ENCODE measurements around the gene GABRG3.

DNA sequence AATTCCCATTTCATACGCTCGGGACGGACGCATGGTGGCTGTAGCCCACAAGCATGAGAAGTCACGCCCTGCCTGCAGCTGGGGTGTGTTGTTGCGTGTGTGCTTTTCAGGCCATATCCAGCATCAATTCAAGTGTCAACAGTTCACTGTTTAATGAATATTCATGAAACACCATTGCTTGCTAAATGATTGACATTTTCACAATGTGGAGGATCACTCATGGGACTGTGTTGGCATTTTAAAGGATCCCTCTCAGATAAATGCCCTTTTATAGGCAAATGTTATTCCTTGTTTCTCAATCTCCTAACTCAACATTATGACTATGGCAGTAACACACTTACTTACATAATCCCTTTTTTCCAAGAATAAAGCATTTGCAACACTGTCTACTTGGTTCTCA lies 511.3 kb downstream of the GABRG3 start:
- TF ChIP-seq, protein P1, sequence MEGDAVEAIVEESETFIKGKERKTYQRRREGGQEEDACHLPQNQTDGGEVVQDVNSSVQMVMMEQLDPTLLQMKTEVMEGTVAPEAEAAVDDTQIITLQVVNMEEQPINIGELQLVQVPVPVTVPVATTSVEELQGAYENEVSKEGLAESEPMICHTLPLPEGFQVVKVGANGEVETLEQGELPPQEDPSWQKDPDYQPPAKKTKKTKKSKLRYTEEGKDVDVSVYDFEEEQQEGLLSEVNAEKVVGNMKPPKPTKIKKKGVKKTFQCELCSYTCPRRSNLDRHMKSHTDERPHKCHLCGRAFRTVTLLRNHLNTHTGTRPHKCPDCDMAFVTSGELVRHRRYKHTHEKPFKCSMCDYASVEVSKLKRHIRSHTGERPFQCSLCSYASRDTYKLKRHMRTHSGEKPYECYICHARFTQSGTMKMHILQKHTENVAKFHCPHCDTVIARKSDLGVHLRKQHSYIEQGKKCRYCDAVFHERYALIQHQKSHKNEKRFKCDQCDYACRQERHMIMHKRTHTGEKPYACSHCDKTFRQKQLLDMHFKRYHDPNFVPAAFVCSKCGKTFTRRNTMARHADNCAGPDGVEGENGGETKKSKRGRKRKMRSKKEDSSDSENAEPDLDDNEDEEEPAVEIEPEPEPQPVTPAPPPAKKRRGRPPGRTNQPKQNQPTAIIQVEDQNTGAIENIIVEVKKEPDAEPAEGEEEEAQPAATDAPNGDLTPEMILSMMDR (IDR thresholded peaks at IDR 0.05; ENCODE audit: extremely low read depth in 1 of 2, insufficient read depth in 1 of 2, low read depth in 1 of 2, low read length in 2 of 2) = no peak
- TF ChIP-seq POLR2A (IDR thresholded peaks at IDR 0.05; ENCODE audit: low read depth, low read length) (no peak), JUN (IDR thresholded peaks at IDR 0.05; ENCODE audit: borderline replicate concordance, insufficient read depth, insufficient read length, low read depth) (no peak), EZH2 (IDR thresholded peaks at IDR 0.05; ENCODE audit: borderline replicate concordance, low read depth, low read length, severe bottlenecking) (no peak), POLR2AphosphoS5 (IDR thresholded peaks at IDR 0.05; ENCODE audit: insufficient read depth, low read depth, low read length) (no peak)

All from endothelial cell of umbilical vein (primary cell).